ENCODE data around the gene FIS1. TPM values are rescaled to one million over a fixed set of nuclear protein-coding genes. Genes with fewer than 3 reads are reported as not detected.

FIS1 gene
- total RNA-seq, 4 donors from 2014 or later, result 319 to 467 (median 364) TPM

- in situ Hi-C loops (cut with MboI; ENCODE audit: low sequenced_read_pairs in 4 of 4) (no loop called here), intact Hi-C loops (cut with DNase I; ENCODE audit: low total_unique reads) (no loop called here)
- Histone ChIP-seq H3K36me3 (peaks cover 0 to 54% of the 10 kb centered on the region in 2 donors), H3K27ac (no peak overlapping the region), H3K27me3 (no peaks in the 10 kb centered on the region), H3K9me3 (no peaks in the 10 kb centered on the region), H3K4me3 (no peak overlapping the region), H3K4me1 (no peaks in the 10 kb centered on the region)
- TF ChIP-seq CTCF (IDR thresholded peaks at IDR 0.05 in 4 of 5, conservative IDR thresholded peaks at IDR 0.05 in 1 of 5) (no peak), POLR2A (IDR thresholded peaks at IDR 0.05) (no peak)
- no peak for ATAC-seq
- DNase-seq, result no peak
Observed at GRCh38 chr7:101225650-101226049, 19.2 kb downstream of the FIS1 start.

- H3K27me3 ChIP-seq, result no peaks in the 10 kb centered on the region
- in situ Hi-C loops (cut with MboI; ENCODE audit: low sequenced_read_pairs in 4 of 4) (no loop called here), intact Hi-C loops (cut with DNase I; ENCODE audit: low total_unique reads) (no loop called here)
- TF ChIP-seq POLR2A (IDR thresholded peaks at IDR 0.05) (no peak), CTCF (IDR thresholded peaks at IDR 0.05 in 4 of 5, conservative IDR thresholded peaks at IDR 0.05 in 1 of 5) (no peak)
- no peak overlapping the region for H3K27ac ChIP-seq
- no peaks in the 10 kb centered on the region for H3K9me3 ChIP-seq
- H3K4me1 ChIP-seq, result peaks cover 13 to 20% of the 10 kb centered on the region in 2 donors
- DNase-seq (no peak), ATAC-seq (no peak)
- H3K36me3 ChIP-seq, result peaks cover 0 to 46% of the 10 kb centered on the region in 2 donors
- no peak overlapping the region for H3K4me3 ChIP-seq
Observed at GRCh38 chr7:101223528-101223927, 21.4 kb downstream of the FIS1 start.

GRCh38 chr7:101222275-101222830 lies 22.5 kb downstream of the FIS1 start:
- Histone ChIP-seq H3K4me3 (no peak overlapping the region), H3K27me3 (no peaks in the 10 kb centered on the region), H3K36me3 (peaks cover 0 to 46% of the 10 kb centered on the region in 2 donors), H3K4me1 (peaks cover 15 to 23% of the 10 kb centered on the region in 2 donors), H3K27ac (no peak overlapping the region), H3K9me3 (no peaks in the 10 kb centered on the region)
- intact Hi-C loops (cut with DNase I; ENCODE audit: low total_unique reads), result no loop called here
- DNase-seq (no peak), ATAC-seq (no peak)
- in situ Hi-C loops (cut with MboI; ENCODE audit: low sequenced_read_pairs in 4 of 4), result no loop called here
- TF ChIP-seq CTCF (IDR thresholded peaks at IDR 0.05 in 4 of 5, conservative IDR thresholded peaks at IDR 0.05 in 1 of 5), result no peak
- no peak for TF ChIP-seq POLR2A (IDR thresholded peaks at IDR 0.05)

GRCh38 chr7:101220295-101220694 lies 24.6 kb downstream of the FIS1 start:
- TF ChIP-seq CTCF (IDR thresholded peaks at IDR 0.05 in 4 of 5, conservative IDR thresholded peaks at IDR 0.05 in 1 of 5) (no peak), POLR2A (IDR thresholded peaks at IDR 0.05) (no peak)
- H3K36me3 ChIP-seq, result peaks cover 0 to 37% of the 10 kb centered on the region in 2 donors
- H3K9me3 ChIP-seq, result no peaks in the 10 kb centered on the region
- no peak overlapping the region for H3K4me3 ChIP-seq
- ATAC-seq (no peak), DNase-seq (no peak)
- H3K27ac ChIP-seq, result no peak overlapping the region
- peaks cover 23 to 32% of the 10 kb centered on the region in 2 donors for H3K4me1 ChIP-seq
- intact Hi-C loops (cut with DNase I; ENCODE audit: low total_unique reads), result no loop called here
- in situ Hi-C loops (cut with MboI; ENCODE audit: low sequenced_read_pairs in 4 of 4), result no loop called here
- H3K27me3 ChIP-seq, result no peaks in the 10 kb centered on the region

All from gastrocnemius medialis (tissue), 4 donors.